HEK293T (cell line): ENCODE results near the gene ZBTB47.

Source experiments
- CTCF ChIA-PET: fragments of 350-600 bp; formaldehyde crosslinking; extraction: SDS; loops from one replicate; lab custom pipeline; 2021; ENCODE audit warnings: antibody characterized with exemption, inconsistent platforms; lab: Yijun Ruan, JAX
- POLR2A ChIA-PET: fragments of 350-600 bp; formaldehyde crosslinking; extraction: SDS; loops from one replicate; lab custom pipeline; 2020; ENCODE audit warnings: antibody characterized with exemption, inconsistent platforms; lab: Yijun Ruan, JAX
- DNase-seq: peaks from one replicate; pipeline ENCODE4 v3.0.0; 2012; ENCODE audit warnings: mixed read lengths; ENCODE audit errors: extremely low spot score
- ARNT ChIP-seq: fragments of 450-650 bp; IDR thresholded peaks from 2 replicates; pipeline ENCODE4 v1.6.1; 2017; ENCODE audit warnings: mild to moderate bottlenecking
- BHLHE40 ChIP-seq: fragments of 450-650 bp; IDR thresholded peaks from 2 replicates; pipeline ENCODE4 v1.6.1; 2016; ENCODE audit warnings: mild to moderate bottlenecking, moderate library complexity, borderline replicate concordance
- CTBP1 ChIP-seq: fragments of 450-650 bp; IDR thresholded peaks from 2 replicates; pipeline ENCODE4 v1.6.1; 2016; ENCODE audit warnings: borderline replicate concordance
- ELF4 ChIP-seq: fragments of 450-650 bp; IDR thresholded peaks from 2 replicates; pipeline ENCODE4 v1.6.1; 2017; ENCODE audit warnings: antibody characterized with exemption
- FOXA1 ChIP-seq: fragments of 450-650 bp; IDR thresholded peaks from 2 replicates; pipeline ENCODE4 v1.6.1; 2016; ENCODE audit warnings: mild to moderate bottlenecking
- FOXK2 ChIP-seq: fragments of 450-650 bp; IDR thresholded peaks from 2 replicates; pipeline ENCODE4 v1.6.1; 2016; ENCODE audit warnings: mild to moderate bottlenecking
- FOXM1 ChIP-seq: fragments of 450-650 bp; IDR thresholded peaks from 2 replicates; pipeline ENCODE4 v1.6.1; 2017; ENCODE audit warnings: mild to moderate bottlenecking, borderline replicate concordance
- HDGF ChIP-seq: fragments of 450-650 bp; IDR thresholded peaks from 2 replicates; pipeline ENCODE4 v1.6.1; 2017; ENCODE audit warnings: antibody characterized with exemption, borderline replicate concordance
- L3MBTL2 ChIP-seq: fragments of 450-650 bp; conservative IDR thresholded peaks from 2 replicates; pipeline ENCODE4 v1.6.1; 2016; ENCODE audit warnings: mild to moderate bottlenecking
- LEF1 ChIP-seq: fragments of 450-650 bp; IDR thresholded peaks from 2 replicates; pipeline ENCODE4 v1.6.1; 2017; ENCODE audit warnings: mild to moderate bottlenecking, borderline replicate concordance
- NFRKB ChIP-seq: fragments of 450-650 bp; IDR thresholded peaks from 2 replicates; pipeline ENCODE4 v1.6.1; 2016; ENCODE audit warnings: mild to moderate bottlenecking, moderate library complexity
- PKNOX1 ChIP-seq: fragments of 450-650 bp; IDR thresholded peaks from 2 replicates; pipeline ENCODE4 v1.6.1; 2016
- SP1 ChIP-seq: fragments of 450-650 bp; IDR thresholded peaks from 2 replicates; pipeline ENCODE4 v1.6.1; 2017
- SUZ12 ChIP-seq: fragments of 450-650 bp; IDR thresholded peaks from 2 replicates; pipeline ENCODE4 v1.6.1; 2016; ENCODE audit warnings: mild to moderate bottlenecking
- TARDBP ChIP-seq: fragments of 450-650 bp; IDR thresholded peaks from 2 replicates; pipeline ENCODE4 v1.6.1; 2016
- ZNF384 ChIP-seq: fragments of 450-650 bp; IDR thresholded peaks from 2 replicates; pipeline ENCODE4 v1.6.1; 2016

Gene ZBTB47

GRCh38 chr3:42698911-42699230, 45.4 kb downstream of the ZBTB47 start:
- TF ChIP-seq SP1 (no peak), ARNT (no peak), FOXA1 (no peak), FOXM1 (no peak), CTBP1 (no peak), ZNF384 (no peak), PKNOX1 (no peak), NFRKB (no peak), HDGF (no peak), LEF1 (no peak), TARDBP (no peak), ELF4 (no peak), L3MBTL2 (no peak)
- ChIA-PET CTCF (no interaction called here), POLR2A (no interaction called here)
- DNase-seq = no peak

GRCh38 chr3:42699511-42699971, 46.0 kb downstream of the ZBTB47 start:
- TF ChIP-seq PKNOX1 (no peak), SP1 (no peak), SUZ12 (no peak), BHLHE40 (no peak), ARNT (no peak), FOXM1 (no peak), ELF4 (no peak), L3MBTL2 (no peak)
- ChIA-PET POLR2A (no interaction called here), CTCF (no interaction called here)
- DNase-seq = no peak

GRCh38 chr3:42700366-42701288, 47.1 kb downstream of the ZBTB47 start:
- TF ChIP-seq FOXA1 = no peak
- TF ChIP-seq HDGF = no peak
- no peak for TF ChIP-seq PKNOX1
- TF ChIP-seq ZNF384 = no peak
- no peak for TF ChIP-seq ARNT
- TF ChIP-seq CTBP1 = no peak
- no peak for TF ChIP-seq TARDBP
- no peak for TF ChIP-seq ELF4
- no peak for TF ChIP-seq L3MBTL2
- TF ChIP-seq NFRKB = no peak
- no peak for TF ChIP-seq BHLHE40
- no peak for TF ChIP-seq SUZ12
- no peak for TF ChIP-seq FOXK2
- no peak for TF ChIP-seq SP1
- POLR2A ChIA-PET = no interaction called here
- no peak for DNase-seq
- CTCF ChIA-PET = no interaction called here

GRCh38 chr3:42701371-42702065, 48.0 kb downstream of the ZBTB47 start:
- ChIA-PET CTCF (no interaction called here), POLR2A (no interaction called here)
- TF ChIP-seq ZNF384 (no peak), PKNOX1 (no peak)
- DNase-seq = peak; percentile 72

- DNase-seq = no peak
- ChIA-PET CTCF (no interaction called here), POLR2A (no interaction called here)
- no peak for TF ChIP-seq L3MBTL2
- no peak for TF ChIP-seq SUZ12
- TF ChIP-seq TARDBP = no peak
- no peak for TF ChIP-seq FOXK2
- TF ChIP-seq PKNOX1 = no peak
- TF ChIP-seq ELF4 = no peak
- no peak for TF ChIP-seq SP1
- no peak for TF ChIP-seq FOXM1
- TF ChIP-seq FOXA1 = no peak
- TF ChIP-seq BHLHE40 = no peak
- no peak for TF ChIP-seq CTBP1
- no peak for TF ChIP-seq HDGF
- TF ChIP-seq NFRKB = no peak
- TF ChIP-seq LEF1 = no peak
- no peak for TF ChIP-seq ARNT
- no peak for TF ChIP-seq ZNF384
These were observed 48.8 kb downstream of the ZBTB47 start, which contains the start of gene HHATL for GRCh38 chr3:42702066-42702951. Gene HHATL (minus strand): TSS chr3:42702798. CDS start chr3:42700826, 1,972 bp downstream.
